ENCODE measurements around the gene LZTR1.
"Not testable (repeated sequence)": the region's sequence is repeated elsewhere in the genome, so short reads cannot be mapped to it uniquely, and the experiment has no call there.

The LZTR1 gene

GRCh38 chr22:21030621-21031544 is 48.8 kb downstream of the LZTR1 start:
- in situ Hi-C loops (cut with HindIII; ENCODE audit: low sequenced_read_pairs) = no loop called here

GRCh38 chr22:21031545-21032036 is 49.5 kb downstream of the LZTR1 start:
- in situ Hi-C loops (cut with HindIII; ENCODE audit: low sequenced_read_pairs) = no loop called here

GRCh38 chr22:21032037-21032867 is 50.2 kb downstream of the LZTR1 start, which contains the start of gene SLC7A4:
Gene SLC7A4 (minus strand): TSS chr22:21032561. CDS start chr22:21031812, 749 bp downstream.
- in situ Hi-C loops (cut with HindIII; ENCODE audit: low sequenced_read_pairs) = no loop called here

GRCh38 chr22:21032868-21033688 is 51.0 kb downstream of the LZTR1 start:
- in situ Hi-C loops (cut with HindIII; ENCODE audit: low sequenced_read_pairs) = no loop called here

- in situ Hi-C loops (cut with HindIII; ENCODE audit: low sequenced_read_pairs) = no loop called here
These were observed 51.8 kb downstream of the LZTR1 start for GRCh38 chr22:21033895-21034294.

- in situ Hi-C loops (cut with HindIII; ENCODE audit: low sequenced_read_pairs) = no loop called here
These were observed 52.9 kb downstream of the LZTR1 start for GRCh38 chr22:21034989-21035388.

GRCh38 chr22:21038405-21038804 is 56.3 kb downstream of the LZTR1 start:
- in situ Hi-C loops (cut with HindIII; ENCODE audit: low sequenced_read_pairs) = no loop called here

GRCh38 chr22:21039158-21039557 is 57.1 kb downstream of the LZTR1 start:
- in situ Hi-C loops (cut with HindIII; ENCODE audit: low sequenced_read_pairs) = not testable (repeated sequence)

GRCh38 chr22:21041937-21042336 is 59.8 kb downstream of the LZTR1 start:
- in situ Hi-C loops (cut with HindIII; ENCODE audit: low sequenced_read_pairs) = no loop called here

GRCh38 chr22:21042978-21043859 is 61.1 kb downstream of the LZTR1 start:
- in situ Hi-C loops (cut with HindIII; ENCODE audit: low sequenced_read_pairs) = no loop called here

- in situ Hi-C loops (cut with HindIII; ENCODE audit: low sequenced_read_pairs) = no loop called here
These were observed 61.9 kb downstream of the LZTR1 start for GRCh38 chr22:21043860-21044535.

GRCh38 chr22:21044931-21045584 is 63.0 kb downstream of the LZTR1 start:
- in situ Hi-C loops (cut with HindIII; ENCODE audit: low sequenced_read_pairs) = no loop called here

GRCh38 chr22:21045585-21046294 is 63.6 kb downstream of the LZTR1 start, which contains the start of gene LRRC74B:
Gene LRRC74B (plus strand): TSS chr22:21045946. CDS start chr22:21045987, 41 bp downstream.
- in situ Hi-C loops (cut with HindIII; ENCODE audit: low sequenced_read_pairs) = no loop called here

- in situ Hi-C loops (cut with HindIII; ENCODE audit: low sequenced_read_pairs) = no loop called here
These were observed 65.1 kb downstream of the LZTR1 start for GRCh38 chr22:21047035-21047661.

GRCh38 chr22:21047730-21048129 is 65.6 kb downstream of the LZTR1 start:
- in situ Hi-C loops (cut with HindIII; ENCODE audit: low sequenced_read_pairs) = no loop called here

- in situ Hi-C loops (cut with HindIII; ENCODE audit: low sequenced_read_pairs) = not testable (repeated sequence)
These were observed 66.4 kb downstream of the LZTR1 start for GRCh38 chr22:21048448-21048847.

Measured in endothelial cell of hepatic sinusoid (primary cell).